HEK293 (cell line): ENCODE data around the gene RPL3.

Source experiments
- CTCF ChIA-PET: fragments of 350-600 bp; formaldehyde crosslinking; extraction: SDS; loops from one replicate; lab custom pipeline; 2021; ENCODE audit warnings: antibody characterized with exemption; lab: Yijun Ruan, JAX
- POLR2A ChIA-PET: fragments of 300-600 bp; formaldehyde crosslinking; extraction: SDS; loops from one replicate; lab custom pipeline; 2020; ENCODE audit warnings: antibody characterized with exemption, inconsistent platforms; lab: Yijun Ruan, JAX
- H3K27ac ChIP-seq: fragments of 200-500 bp; sonication (Bioruptor generic); 2 replicates; pipeline ENCODE4 v1.5.1; 2014; ENCODE audit warnings: low read depth, low read length, control low read depth, inconsistent platforms; ENCODE audit errors: extremely low read depth
- H3K36me3 ChIP-seq, 2 experiments: fragments of 200-500 bp in 1 of 2; sonication (Bioruptor generic) in 1 of 2; 1 replicate in 1 of 2; 2 replicates in 1 of 2; pipeline ENCODE4 v1.5.1; 2014 to 2017; ENCODE audit warnings: inconsistent platforms in 2 of 2, low read length in 2 of 2; ENCODE audit not compliant: control insufficient read depth in 2 of 2, insufficient read depth in 1 of 2
- H3K4me1 ChIP-seq: fragments of 200-500 bp; sonication (Bioruptor generic); 2 replicates; pipeline ENCODE4 v1.5.1; 2014; ENCODE audit warnings: mild to moderate bottlenecking, low read length, inconsistent platforms; ENCODE audit not compliant: control insufficient read depth, insufficient read depth
- H3K4me3 ChIP-seq: 2 replicates; pipeline ENCODE4 v1.5.1; 2011; ENCODE audit warnings: low read depth, mild to moderate bottlenecking, control low read depth, low read length, moderate library complexity
- H3K9me3 ChIP-seq: fragments of 200-500 bp; sonication (Bioruptor generic); 2 replicates; pipeline ENCODE4 v1.5.1; 2014; ENCODE audit warnings: low read depth, low read length, inconsistent platforms; ENCODE audit not compliant: control insufficient read depth, insufficient read depth
- GLIS1 ChIP-seq: fragments of 450-650 bp; formaldehyde crosslinking; IDR thresholded peaks from 2 replicates; pipeline ENCODE4 v1.5.1; 2016; ENCODE audit warnings: missing biosample characterization, missing genetic modification characterization
- GLIS2 ChIP-seq: fragments of 450-650 bp; formaldehyde crosslinking; IDR thresholded peaks from 2 replicates; pipeline ENCODE4 v1.5.1; 2016; ENCODE audit warnings: missing biosample characterization, missing genetic modification characterization
- PRDM1 ChIP-seq: fragments of 450-650 bp; formaldehyde crosslinking; IDR thresholded peaks from 2 replicates; pipeline ENCODE4; 2016; ENCODE audit warnings: missing biosample characterization, missing genetic modification characterization
- TRIM28 ChIP-seq: IDR thresholded peaks from 2 replicates; pipeline ENCODE4 v1.6.1; 2011; ENCODE audit warnings: low read length, control low read depth, borderline replicate concordance
- ZBTB48 ChIP-seq: fragments of 450-650 bp; formaldehyde crosslinking; IDR thresholded peaks from 2 replicates; pipeline ENCODE4 v1.5.1; 2016; ENCODE audit warnings: missing biosample characterization, missing genetic modification characterization
- ZFP37 ChIP-seq: fragments of 450-650 bp; formaldehyde crosslinking; IDR thresholded peaks from 2 replicates; pipeline ENCODE4 v1.5.1; 2016; ENCODE audit warnings: missing biosample characterization, missing genetic modification characterization
- ZNF223 ChIP-seq: fragments of 450-650 bp; formaldehyde crosslinking; IDR thresholded peaks from 2 replicates; pipeline ENCODE4 v1.5.1; 2016; ENCODE audit warnings: missing biosample characterization, missing genetic modification characterization
- ZNF274 ChIP-seq, 2 experiments: fragments of 200-500 bp in 1 of 2; fragments of 450-650 bp in 1 of 2; sonication (Bioruptor generic) in 1 of 2; formaldehyde crosslinking in 1 of 2; IDR thresholded peaks; 2 replicates each; pipeline versions ENCODE4 v1.5.1 to v1.6.1; 2014 to 2016; ENCODE audit warnings: borderline replicate concordance in 1 of 2, inconsistent platforms in 1 of 2, low read length in 1 of 2, missing biosample characterization in 1 of 2, missing genetic modification characterization in 1 of 2
- ZNF341 ChIP-seq: fragments of 450-650 bp; formaldehyde crosslinking; IDR thresholded peaks from 2 replicates; pipeline ENCODE4; 2016; ENCODE audit warnings: low read depth, missing biosample characterization, missing genetic modification characterization
- ZNF366 ChIP-seq: fragments of 450-650 bp; formaldehyde crosslinking; conservative IDR thresholded peaks from 2 replicates; pipeline ENCODE4 v1.5.1; 2016; ENCODE audit warnings: missing biosample characterization, missing genetic modification characterization
- ZNF394 ChIP-seq: fragments of 450-650 bp; formaldehyde crosslinking; IDR thresholded peaks from 2 replicates; pipeline ENCODE4 v1.5.1; 2016; ENCODE audit warnings: missing biosample characterization, missing genetic modification characterization, mild to moderate bottlenecking, moderate library complexity, borderline replicate concordance
- ZNF544 ChIP-seq: fragments of 450-650 bp; formaldehyde crosslinking; IDR thresholded peaks from 2 replicates; pipeline ENCODE4 v1.5.0; 2017; ENCODE audit warnings: missing biosample characterization, missing genetic modification characterization
- ZNF596 ChIP-seq: fragments of 450-650 bp; IDR thresholded peaks from 2 replicates; pipeline ENCODE4 v1.5.0; 2018; ENCODE audit warnings: missing biosample characterization, mild to moderate bottlenecking, missing genetic modification characterization, moderate library complexity
- ZNF677 ChIP-seq: fragments of 450-650 bp; IDR thresholded peaks from 2 replicates; pipeline ENCODE4 v1.5.0; 2018; ENCODE audit warnings: missing biosample characterization, mild to moderate bottlenecking, missing genetic modification characterization, moderate library complexity
- ZSCAN23 ChIP-seq: fragments of 450-650 bp; formaldehyde crosslinking; IDR thresholded peaks from 2 replicates; pipeline ENCODE4 v1.5.1; 2016; ENCODE audit warnings: missing biosample characterization, missing genetic modification characterization
- TF ChIP-seq, protein P1 (sequence below): fragments of 450-650 bp; formaldehyde crosslinking; IDR thresholded peaks from 2 replicates; pipeline ENCODE4 v1.5.1; 2017; ENCODE audit warnings: missing biosample characterization, missing genetic modification characterization
- TF ChIP-seq, protein P2 (sequence below): fragments of 450-650 bp; formaldehyde crosslinking; IDR thresholded peaks from 2 replicates; pipeline ENCODE4 v1.5.1; 2016; ENCODE audit warnings: missing biosample characterization, missing genetic modification characterization
- TF ChIP-seq, protein P3 (sequence below): fragments of 450-650 bp; formaldehyde crosslinking; IDR thresholded peaks from 2 replicates; pipeline ENCODE4 v1.5.1; 2016; ENCODE audit warnings: missing biosample characterization, missing genetic modification characterization
- TF ChIP-seq, protein P4 (sequence below): fragments of 450-650 bp; formaldehyde crosslinking; IDR thresholded peaks from 2 replicates; pipeline ENCODE4 v1.5.1; 2016; ENCODE audit warnings: missing biosample characterization, missing genetic modification characterization
- TF ChIP-seq, protein P5 (sequence below): fragments of 450-650 bp; formaldehyde crosslinking; IDR thresholded peaks from 2 replicates; pipeline ENCODE4 v1.5.1; 2016; ENCODE audit warnings: missing biosample characterization, missing genetic modification characterization
- TF ChIP-seq, protein P6 (sequence below): fragments of 450-650 bp; formaldehyde crosslinking; IDR thresholded peaks from 2 replicates; pipeline ENCODE4 v1.5.1; 2016; ENCODE audit warnings: missing biosample characterization, missing genetic modification characterization

RPL3 gene

DNA sequence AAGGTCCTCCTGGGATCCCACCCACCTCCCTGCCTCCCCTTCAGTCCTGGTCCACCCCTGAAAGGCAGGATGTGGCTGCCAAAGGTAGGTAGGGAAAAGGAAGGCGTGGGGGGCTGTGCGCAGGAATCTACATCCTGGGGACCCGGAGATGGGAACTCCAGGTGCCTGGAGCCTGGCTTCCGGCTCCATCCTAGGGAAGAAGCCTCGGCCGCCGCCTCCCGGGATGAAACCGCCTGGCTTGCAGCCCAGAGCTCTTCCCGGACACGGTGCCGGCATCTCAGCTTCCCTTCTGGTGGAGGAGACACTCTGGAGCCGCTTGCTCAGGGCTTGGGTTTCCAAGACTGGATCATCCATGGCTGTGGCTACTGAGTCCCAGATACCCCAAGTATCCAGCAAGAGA lies 41.4 kb downstream of the RPL3 start:
- TF ChIP-seq GLIS1 (tag by site-specific recombination) (0 out of 2 replicates have a peak, but pooled peaks have one; percentile 19), ZBTB48 (tag by site-specific recombination) (0 out of 2 replicates have a peak, but pooled peaks have one; percentile 12), ZFP37 (tag by site-specific recombination) (no peak), ZNF341 (peak; percentile 80), ZNF596 (tag by site-specific recombination) (no peak)
- TF ChIP-seq, protein P1, sequence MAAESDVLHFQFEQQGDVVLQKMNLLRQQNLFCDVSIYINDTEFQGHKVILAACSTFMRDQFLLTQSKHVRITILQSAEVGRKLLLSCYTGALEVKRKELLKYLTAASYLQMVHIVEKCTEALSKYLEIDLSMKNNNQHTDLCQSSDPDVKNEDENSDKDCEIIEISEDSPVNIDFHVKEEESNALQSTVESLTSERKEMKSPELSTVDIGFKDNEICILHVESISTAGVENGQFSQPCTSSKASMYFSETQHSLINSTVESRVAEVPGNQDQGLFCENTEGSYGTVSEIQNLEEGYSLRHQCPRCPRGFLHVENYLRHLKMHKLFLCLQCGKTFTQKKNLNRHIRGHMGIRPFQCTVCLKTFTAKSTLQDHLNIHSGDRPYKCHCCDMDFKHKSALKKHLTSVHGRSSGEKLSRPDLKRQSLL (tag by site-specific recombination): peak; percentile 69; the same call in 1 of the 2 replicates
- Histone ChIP-seq H3K4me3 (no peak overlapping the region), H3K27ac (no peak overlapping the region), H3K36me3 (no peaks in the 10 kb centered on the region), H3K9me3 (no peaks in the 10 kb centered on the region), H3K4me1 (no peaks in the 10 kb centered on the region; the same call in 1 of the 2 replicates)
- POLR2A ChIA-PET: interaction anchor here (0.6 to 1.8 kb wide), 2 partner anchors 41 kb away, joined by 4 read pairs; partner anchors contain the start of gene RPL3
- CTCF ChIA-PET: no interaction called here

DNA sequence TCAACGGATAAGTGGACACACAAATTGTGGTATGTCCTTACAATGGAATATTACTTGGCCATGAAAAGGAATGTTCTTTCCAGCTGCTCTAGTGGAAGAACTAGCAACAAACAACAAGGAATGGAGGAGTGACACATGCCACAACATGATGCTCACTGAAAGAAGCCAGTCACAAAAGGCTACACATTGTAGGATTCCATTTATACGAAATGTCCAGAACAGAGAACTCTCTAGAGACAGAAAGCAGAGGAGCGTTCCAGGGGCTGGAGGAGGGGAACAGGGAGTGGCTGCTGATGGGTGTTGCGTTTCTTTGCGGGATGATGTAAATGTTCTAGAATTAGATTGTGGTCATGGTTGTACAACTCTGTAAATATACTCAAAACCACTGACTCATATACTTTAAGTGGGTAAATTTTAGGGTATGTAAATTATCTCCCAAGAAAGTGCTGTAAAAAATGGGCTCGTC lies 42.2 kb downstream of the RPL3 start:
- no peaks in the 10 kb centered on the region for H3K36me3 ChIP-seq
- ChIA-PET POLR2A (interaction anchor here (0.6 kb wide), 1 partner anchor 40 kb away, joined by 4 read pairs; no protein-coding TSS in a partner anchor), CTCF (interaction anchor here (0.6 kb wide), 1 partner anchor 51 kb away, joined by 3 read pairs; no protein-coding TSS in a partner anchor)
- no peak overlapping the region for H3K4me3 ChIP-seq
- H3K27ac ChIP-seq: no peak overlapping the region
- H3K9me3 ChIP-seq: no peaks in the 10 kb centered on the region
- H3K4me1 ChIP-seq: no peaks in the 10 kb centered on the region; the same call in 1 of the 2 replicates
- no peak for TF ChIP-seq ZNF274 (IDR thresholded peaks at IDR 0.05; ENCODE audit: low read length)
- TF ChIP-seq ZNF274 (tag by site-specific recombination; IDR thresholded peaks at IDR 0.05; ENCODE audit: borderline replicate concordance): no peak
- no peak for TF ChIP-seq GLIS2
- TF ChIP-seq, protein P2, sequence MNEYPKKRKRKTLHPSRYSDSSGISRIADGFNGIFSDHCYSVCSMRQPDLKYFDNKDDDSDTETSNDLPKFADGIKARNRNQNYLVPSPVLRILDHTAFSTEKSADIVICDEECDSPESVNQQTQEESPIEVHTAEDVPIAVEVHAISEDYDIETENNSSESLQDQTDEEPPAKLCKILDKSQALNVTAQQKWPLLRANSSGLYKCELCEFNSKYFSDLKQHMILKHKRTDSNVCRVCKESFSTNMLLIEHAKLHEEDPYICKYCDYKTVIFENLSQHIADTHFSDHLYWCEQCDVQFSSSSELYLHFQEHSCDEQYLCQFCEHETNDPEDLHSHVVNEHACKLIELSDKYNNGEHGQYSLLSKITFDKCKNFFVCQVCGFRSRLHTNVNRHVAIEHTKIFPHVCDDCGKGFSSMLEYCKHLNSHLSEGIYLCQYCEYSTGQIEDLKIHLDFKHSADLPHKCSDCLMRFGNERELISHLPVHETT (tag by site-specific recombination): peak; percentile 77
- no peak for TF ChIP-seq ZNF544 (tag by site-specific recombination)
- TF ChIP-seq, protein P3, sequence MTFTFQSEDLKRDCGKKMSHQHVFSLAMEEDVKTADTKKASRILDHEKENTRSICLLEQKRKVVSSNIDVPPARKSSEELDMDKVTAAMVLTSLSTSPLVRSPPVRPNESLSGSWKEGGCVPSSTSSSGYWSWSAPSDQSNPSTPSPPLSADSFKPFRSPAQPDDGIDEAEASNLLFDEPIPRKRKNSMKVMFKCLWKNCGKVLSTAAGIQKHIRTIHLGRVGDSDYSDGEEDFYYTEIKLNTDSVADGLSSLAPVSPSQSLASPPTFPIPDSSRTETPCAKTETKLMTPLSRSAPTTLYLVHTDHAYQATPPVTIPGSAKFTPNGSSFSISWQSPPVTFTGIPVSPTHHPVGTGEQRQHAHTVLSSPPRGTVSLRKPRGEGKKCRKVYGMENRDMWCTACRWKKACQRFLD: no peak
- TF ChIP-seq TRIM28: peak; percentile 68; the same call in 1 of the 2 replicates
- TF ChIP-seq, protein P4, sequence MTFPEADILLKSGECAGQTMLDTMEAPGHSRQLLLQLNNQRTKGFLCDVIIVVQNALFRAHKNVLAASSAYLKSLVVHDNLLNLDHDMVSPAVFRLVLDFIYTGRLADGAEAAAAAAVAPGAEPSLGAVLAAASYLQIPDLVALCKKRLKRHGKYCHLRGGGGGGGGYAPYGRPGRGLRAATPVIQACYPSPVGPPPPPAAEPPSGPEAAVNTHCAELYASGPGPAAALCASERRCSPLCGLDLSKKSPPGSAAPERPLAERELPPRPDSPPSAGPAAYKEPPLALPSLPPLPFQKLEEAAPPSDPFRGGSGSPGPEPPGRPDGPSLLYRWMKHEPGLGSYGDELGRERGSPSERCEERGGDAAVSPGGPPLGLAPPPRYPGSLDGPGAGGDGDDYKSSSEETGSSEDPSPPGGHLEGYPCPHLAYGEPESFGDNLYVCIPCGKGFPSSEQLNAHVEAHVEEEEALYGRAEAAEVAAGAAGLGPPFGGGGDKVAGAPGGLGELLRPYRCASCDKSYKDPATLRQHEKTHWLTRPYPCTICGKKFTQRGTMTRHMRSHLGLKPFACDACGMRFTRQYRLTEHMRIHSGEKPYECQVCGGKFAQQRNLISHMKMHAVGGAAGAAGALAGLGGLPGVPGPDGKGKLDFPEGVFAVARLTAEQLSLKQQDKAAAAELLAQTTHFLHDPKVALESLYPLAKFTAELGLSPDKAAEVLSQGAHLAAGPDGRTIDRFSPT (tag by site-specific recombination): peak; percentile 37; the same call in 1 of the 2 replicates
- TF ChIP-seq ZNF394 (tag by site-specific recombination): peak; percentile 78
- no peak for TF ChIP-seq ZSCAN23 (tag by site-specific recombination)
- peak; percentile 56 for TF ChIP-seq ZNF366 (tag by site-specific recombination)
- TF ChIP-seq, protein P5, sequence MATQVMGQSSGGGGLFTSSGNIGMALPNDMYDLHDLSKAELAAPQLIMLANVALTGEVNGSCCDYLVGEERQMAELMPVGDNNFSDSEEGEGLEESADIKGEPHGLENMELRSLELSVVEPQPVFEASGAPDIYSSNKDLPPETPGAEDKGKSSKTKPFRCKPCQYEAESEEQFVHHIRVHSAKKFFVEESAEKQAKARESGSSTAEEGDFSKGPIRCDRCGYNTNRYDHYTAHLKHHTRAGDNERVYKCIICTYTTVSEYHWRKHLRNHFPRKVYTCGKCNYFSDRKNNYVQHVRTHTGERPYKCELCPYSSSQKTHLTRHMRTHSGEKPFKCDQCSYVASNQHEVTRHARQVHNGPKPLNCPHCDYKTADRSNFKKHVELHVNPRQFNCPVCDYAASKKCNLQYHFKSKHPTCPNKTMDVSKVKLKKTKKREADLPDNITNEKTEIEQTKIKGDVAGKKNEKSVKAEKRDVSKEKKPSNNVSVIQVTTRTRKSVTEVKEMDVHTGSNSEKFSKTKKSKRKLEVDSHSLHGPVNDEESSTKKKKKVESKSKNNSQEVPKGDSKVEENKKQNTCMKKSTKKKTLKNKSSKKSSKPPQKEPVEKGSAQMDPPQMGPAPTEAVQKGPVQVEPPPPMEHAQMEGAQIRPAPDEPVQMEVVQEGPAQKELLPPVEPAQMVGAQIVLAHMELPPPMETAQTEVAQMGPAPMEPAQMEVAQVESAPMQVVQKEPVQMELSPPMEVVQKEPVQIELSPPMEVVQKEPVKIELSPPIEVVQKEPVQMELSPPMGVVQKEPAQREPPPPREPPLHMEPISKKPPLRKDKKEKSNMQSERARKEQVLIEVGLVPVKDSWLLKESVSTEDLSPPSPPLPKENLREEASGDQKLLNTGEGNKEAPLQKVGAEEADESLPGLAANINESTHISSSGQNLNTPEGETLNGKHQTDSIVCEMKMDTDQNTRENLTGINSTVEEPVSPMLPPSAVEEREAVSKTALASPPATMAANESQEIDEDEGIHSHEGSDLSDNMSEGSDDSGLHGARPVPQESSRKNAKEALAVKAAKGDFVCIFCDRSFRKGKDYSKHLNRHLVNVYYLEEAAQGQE (tag by site-specific recombination): no peak
- TF ChIP-seq ZNF223 (tag by site-specific recombination): no peak
- no peak for TF ChIP-seq PRDM1 (tag by site-specific recombination)
- no peak for TF ChIP-seq ZNF677 (tag by site-specific recombination)
- TF ChIP-seq, protein P6, sequence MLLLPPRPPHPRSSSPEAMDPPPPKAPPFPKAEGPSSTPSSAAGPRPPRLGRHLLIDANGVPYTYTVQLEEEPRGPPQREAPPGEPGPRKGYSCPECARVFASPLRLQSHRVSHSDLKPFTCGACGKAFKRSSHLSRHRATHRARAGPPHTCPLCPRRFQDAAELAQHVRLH (tag by site-specific recombination): peak; percentile 59; the same call in 1 of the 2 replicates
